NCI-H345 treated with DMSO at 0.1 percent for 48 hours (cell line): ENCODE results near the gene RTKN2.

Source experiments
- DNase-seq: peaks from one replicate; lab custom pipeline; 2025; ENCODE audit not compliant: unreplicated experiment; lab: John Stamatoyannopoulos, UW

Gene RTKN2

GRCh38 chr10:62177111-62177510, 91.5 kb downstream of the RTKN2 start:
- DNase-seq: no peak

- DNase-seq: no peak
These were observed 93.4 kb downstream of the RTKN2 start for GRCh38 chr10:62175251-62175650.

GRCh38 chr10:62172465-62172864, 96.2 kb downstream of the RTKN2 start:
- DNase-seq: no peak

- DNase-seq: no peak
These were observed 96.9 kb downstream of the RTKN2 start for GRCh38 chr10:62171791-62172190.

- no peak for DNase-seq
These were observed 97.9 kb downstream of the RTKN2 start for GRCh38 chr10:62170732-62171131.

- no peak for DNase-seq
These were observed 102.1 kb downstream of the RTKN2 start for GRCh38 chr10:62166331-62167131.

GRCh38 chr10:62165803-62166202, 102.8 kb downstream of the RTKN2 start:
- DNase-seq: no peak

- no peak for DNase-seq
These were observed 105.6 kb downstream of the RTKN2 start for GRCh38 chr10:62163024-62163423.

GRCh38 chr10:62162261-62162981, 106.2 kb downstream of the RTKN2 start:
- DNase-seq: no peak

- DNase-seq: no peak
These were observed 109.3 kb downstream of the RTKN2 start for GRCh38 chr10:62159351-62159750.

- DNase-seq: no peak
These were observed 111.0 kb downstream of the RTKN2 start for GRCh38 chr10:62157601-62158000.

- no peak for DNase-seq
These were observed 113.5 kb downstream of the RTKN2 start for GRCh38 chr10:62155054-62155680.

- no peak for DNase-seq
These were observed 114.4 kb downstream of the RTKN2 start for GRCh38 chr10:62154231-62154630.

GRCh38 chr10:62153191-62153590, 115.5 kb downstream of the RTKN2 start:
- no peak for DNase-seq

- no peak for DNase-seq
These were observed 119.0 kb downstream of the RTKN2 start for GRCh38 chr10:62149621-62150020.

GRCh38 chr10:62148155-62148554, 120.5 kb downstream of the RTKN2 start:
- DNase-seq: no peak

- DNase-seq: no peak
These were observed 121.2 kb downstream of the RTKN2 start for GRCh38 chr10:62147425-62147824.

GRCh38 chr10:62136931-62137330, 131.7 kb downstream of the RTKN2 start:
- no peak for DNase-seq

GRCh38 chr10:62133618-62134017, 135.0 kb downstream of the RTKN2 start:
- DNase-seq: no peak
